Amniotic epithelial cell (primary cell): ENCODE measurements around the gene ADRA2C.

Source experiments
- DNase-seq: peaks from one replicate; pipeline ENCODE4 v3.0.0-alpha.2; 2010; ENCODE audit warnings: low read depth

ADRA2C gene

GRCh38 chr4:3777669-3778068 lies 11.5 kb downstream of the ADRA2C start:
- no peak for DNase-seq

- no peak for DNase-seq
Observed at GRCh38 chr4:3779509-3779908, 13.3 kb downstream of the ADRA2C start.

GRCh38 chr4:3780347-3781171 lies 14.4 kb downstream of the ADRA2C start:
- no peak for DNase-seq

- DNase-seq = no peak
Observed at GRCh38 chr4:3781193-3781886, 15.2 kb downstream of the ADRA2C start.

- DNase-seq = no peak
Observed at GRCh38 chr4:3781997-3782930, 16.1 kb downstream of the ADRA2C start.

- DNase-seq = no peak
Observed at GRCh38 chr4:3783693-3784306, 17.6 kb downstream of the ADRA2C start.

- DNase-seq = no peak
Observed at GRCh38 chr4:3784454-3785291, 18.5 kb downstream of the ADRA2C start.

GRCh38 chr4:3785292-3785565 lies 19.0 kb downstream of the ADRA2C start:
- no peak for DNase-seq

- DNase-seq = no peak
Observed at GRCh38 chr4:3786196-3786869, 20.1 kb downstream of the ADRA2C start.

GRCh38 chr4:3787489-3788365 lies 21.5 kb downstream of the ADRA2C start:
- no peak for DNase-seq

GRCh38 chr4:3788366-3788660 lies 22.1 kb downstream of the ADRA2C start:
- DNase-seq = no peak

GRCh38 chr4:3789587-3789986 lies 23.4 kb downstream of the ADRA2C start:
- DNase-seq = no peak

- DNase-seq = no peak
Observed at GRCh38 chr4:3790006-3790561, 23.9 kb downstream of the ADRA2C start.

GRCh38 chr4:3791256-3791655 lies 25.1 kb downstream of the ADRA2C start:
- DNase-seq = no peak

- DNase-seq = peak; percentile 3
Observed at GRCh38 chr4:3791910-3792542, 25.8 kb downstream of the ADRA2C start.

GRCh38 chr4:3792813-3793212 lies 26.6 kb downstream of the ADRA2C start:
- DNase-seq = no peak

GRCh38 chr4:3793545-3793944 lies 27.4 kb downstream of the ADRA2C start:
- no peak for DNase-seq

GRCh38 chr4:3796960-3797359 lies 30.8 kb downstream of the ADRA2C start:
- DNase-seq = no peak
